Activated effector memory CD4-positive, alpha-beta T cell treated with anti-CD3 and anti-CD28 coated beads, Interleukin-2, amount 50 U/mL, for 16 hours (primary cell): Measurements from ENCODE around the gene NEXMIF.
"Not testable (repeated sequence)": the region's sequence is repeated elsewhere in the genome, so short reads cannot be mapped to it uniquely, and the experiment has no call there.

Experiments
- DNase-seq: peaks from one replicate; pipeline ENCODE4 v3.0.0-alpha.2; 2020

The NEXMIF gene

DNA sequence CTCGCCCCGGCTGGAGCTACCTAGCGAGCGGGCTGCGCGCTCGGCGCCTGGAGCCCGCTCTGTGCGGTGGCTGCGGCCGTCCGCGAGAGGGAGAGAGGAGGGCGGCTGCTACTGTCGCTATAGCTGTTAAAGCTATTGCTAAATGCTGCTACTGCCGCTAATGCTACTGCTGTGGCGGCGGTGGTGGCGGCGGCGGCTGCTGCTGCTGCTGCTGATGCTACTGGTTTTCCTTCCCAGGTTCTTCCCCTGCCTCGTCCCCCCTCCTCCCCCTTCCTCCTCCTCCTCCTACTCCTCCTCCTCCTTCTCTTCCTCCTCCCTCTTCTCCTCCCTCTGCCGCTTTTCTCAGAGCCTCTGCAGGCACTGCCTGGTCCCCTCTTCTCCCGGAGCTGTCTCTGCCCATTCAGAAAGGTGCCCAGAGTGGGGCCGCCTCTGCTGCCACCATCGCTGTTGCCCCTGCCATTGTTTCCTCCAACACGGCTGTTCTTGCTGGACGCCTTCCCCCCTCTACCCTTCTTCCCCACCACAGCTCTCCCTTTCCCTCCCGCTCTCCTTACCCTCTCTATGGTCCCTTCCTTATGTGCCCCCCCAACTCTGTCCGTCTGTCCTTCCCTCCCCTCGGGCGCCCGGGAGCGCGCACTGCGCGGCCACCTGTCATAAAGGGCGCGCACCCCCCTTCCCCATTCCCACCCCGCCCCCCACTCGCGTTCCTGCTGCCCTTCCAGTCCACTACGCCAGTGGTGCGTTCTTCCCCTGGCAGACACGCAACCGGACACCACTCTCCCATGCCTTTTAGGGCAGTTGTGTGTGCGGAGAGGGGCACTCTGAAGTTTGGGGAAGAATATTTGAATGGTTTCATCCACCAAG is at the start of gene NEXMIF:
NEXMIF (minus strand) TSS at position 228 of the 864 bp plus-strand sequence.
- DNase-seq: peak; percentile 69

DNA sequence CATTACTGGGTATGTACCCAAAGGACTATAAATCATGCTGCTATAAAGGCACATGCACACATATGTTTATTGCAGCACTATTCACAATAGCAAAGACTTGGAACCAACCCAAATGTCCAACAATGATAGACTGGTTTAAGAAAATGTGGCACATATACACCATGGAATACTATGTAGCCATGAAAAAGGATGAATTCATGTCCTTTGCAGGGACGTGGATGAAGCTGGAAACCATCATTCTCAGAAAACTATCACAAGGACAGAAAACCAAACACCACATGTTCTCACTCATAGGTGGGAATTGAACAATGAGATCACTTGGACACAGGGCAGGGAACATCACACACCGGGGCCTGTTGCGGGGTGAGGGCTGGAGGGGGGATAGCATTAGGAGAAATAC is 36.7 kb upstream of the NEXMIF start:
- not testable (repeated sequence) for DNase-seq

DNA sequence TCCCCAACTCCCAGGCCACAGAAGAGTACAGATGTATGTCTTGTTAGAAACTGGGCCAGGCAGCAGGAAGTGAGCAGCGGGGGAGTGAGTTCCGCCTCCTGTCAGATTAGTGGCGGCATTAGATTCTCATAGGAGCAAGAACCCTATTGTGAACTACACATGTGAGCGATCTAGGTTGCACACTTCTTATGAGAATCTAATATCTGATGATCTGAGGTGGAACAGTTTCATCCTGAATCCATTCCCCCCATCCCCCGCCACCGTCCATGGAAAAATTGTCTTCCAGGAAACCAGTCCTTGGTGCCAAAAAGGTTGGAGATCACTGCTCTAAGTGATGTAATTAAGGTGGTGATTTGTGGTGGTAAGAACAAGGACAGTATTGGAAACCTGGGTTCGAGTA is 24.5 kb upstream of the NEXMIF start:
- no peak for DNase-seq

DNA sequence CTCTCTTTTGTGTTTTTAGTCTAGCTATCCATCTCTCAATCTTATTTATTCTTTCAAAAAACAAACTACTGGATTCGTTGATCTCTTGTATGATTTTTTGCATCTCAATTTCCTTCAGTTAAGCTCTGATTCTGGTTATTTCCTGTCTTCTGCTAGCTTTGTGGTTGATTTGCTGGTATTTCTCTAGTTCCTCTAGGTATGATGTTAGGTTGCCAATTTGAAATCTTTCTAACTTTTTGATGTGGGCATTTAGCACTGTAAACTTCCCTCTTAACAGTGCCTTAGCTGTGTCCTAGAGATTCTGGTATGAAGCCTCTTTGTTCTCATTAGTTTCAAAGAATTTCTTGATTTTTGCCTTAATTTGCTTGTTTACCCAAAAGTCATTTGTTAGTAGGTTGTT is 15.2 kb upstream of the NEXMIF start:
- DNase-seq: no peak

DNA sequence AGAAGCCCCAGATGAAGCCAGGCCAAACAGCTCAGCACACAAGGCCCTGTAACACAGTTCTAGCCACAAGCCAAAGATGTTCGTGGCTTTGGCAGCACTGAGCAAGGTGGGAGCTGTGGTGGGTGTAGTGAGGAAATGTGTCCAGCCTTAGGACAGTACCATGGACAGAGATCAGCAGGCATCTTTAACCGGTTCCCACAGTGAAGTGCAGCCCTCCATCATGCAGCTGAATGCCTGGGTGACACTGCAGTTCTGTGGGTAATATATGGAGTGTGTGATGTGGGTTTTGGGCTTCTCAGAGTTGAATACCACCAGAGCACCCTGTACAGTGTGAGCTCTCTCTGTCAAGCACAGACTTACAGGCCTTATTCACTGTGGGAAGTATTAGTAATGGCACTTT is 6.0 kb upstream of the NEXMIF start:
- DNase-seq: no peak

DNA sequence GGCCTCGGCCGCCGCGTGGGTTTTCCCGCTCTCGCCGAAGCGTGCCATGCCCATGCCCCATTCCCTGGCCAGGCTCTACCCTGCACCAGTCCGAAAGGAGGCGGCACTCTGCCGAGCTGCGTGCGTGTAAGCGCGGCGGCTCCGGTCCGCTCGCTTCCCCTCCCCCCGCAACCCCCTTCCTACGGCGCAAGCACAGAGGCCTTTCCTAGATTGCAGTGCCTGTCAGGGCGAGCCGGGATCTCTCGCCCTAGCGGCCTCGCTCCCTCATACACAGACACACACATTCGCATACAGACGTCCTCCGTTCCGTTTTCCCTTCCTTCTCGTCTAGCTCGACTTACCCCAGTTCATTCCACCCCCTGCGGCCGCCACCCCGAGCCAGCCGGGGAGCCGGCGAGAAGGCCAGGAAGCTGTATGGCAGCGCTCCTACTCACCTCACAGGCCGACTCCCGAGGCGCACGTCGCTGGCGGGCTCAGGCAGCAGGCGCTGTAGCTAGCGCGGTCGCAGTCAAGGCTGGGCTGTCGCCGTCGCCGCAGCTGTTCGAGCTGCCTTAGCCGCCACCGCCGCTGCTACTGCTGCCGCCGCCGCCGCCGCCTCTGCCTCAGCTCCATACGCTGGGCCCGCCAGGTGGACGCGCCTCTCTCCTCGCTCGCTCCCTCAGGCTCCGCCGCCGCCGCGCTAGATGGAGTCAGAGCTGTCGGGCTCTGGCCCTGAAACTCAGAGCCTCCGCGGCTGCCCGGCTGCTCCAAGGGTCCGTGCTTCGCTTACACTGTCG is 615 bp downstream of the NEXMIF start:
- DNase-seq: peak; percentile 71

DNA sequence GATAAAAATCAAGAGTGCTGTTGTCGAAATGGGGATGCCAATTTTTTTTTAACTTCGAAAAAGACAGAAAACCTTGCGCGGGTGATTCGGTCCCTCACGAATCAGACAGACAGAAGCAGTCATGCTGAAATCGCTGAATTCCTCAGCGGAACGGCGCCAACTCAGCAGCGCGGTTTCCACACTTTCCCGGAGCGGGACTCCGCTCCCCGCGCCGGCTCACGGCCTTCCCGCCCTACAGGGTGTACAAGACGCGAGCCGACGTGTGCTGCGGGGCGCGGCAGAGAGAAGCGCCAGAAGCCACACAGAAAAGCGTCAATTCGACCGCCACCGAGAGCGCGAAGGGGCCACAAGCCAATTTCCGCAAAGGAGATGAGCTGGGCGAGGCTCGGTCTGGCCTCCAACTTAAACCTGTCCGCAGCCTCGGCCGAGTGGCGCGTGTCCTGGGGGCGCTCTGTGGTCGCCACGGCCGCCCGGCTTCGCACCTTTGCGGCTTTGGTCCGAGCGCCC is 1.3 kb downstream of the NEXMIF start:
- peak; percentile 58 for DNase-seq

DNA sequence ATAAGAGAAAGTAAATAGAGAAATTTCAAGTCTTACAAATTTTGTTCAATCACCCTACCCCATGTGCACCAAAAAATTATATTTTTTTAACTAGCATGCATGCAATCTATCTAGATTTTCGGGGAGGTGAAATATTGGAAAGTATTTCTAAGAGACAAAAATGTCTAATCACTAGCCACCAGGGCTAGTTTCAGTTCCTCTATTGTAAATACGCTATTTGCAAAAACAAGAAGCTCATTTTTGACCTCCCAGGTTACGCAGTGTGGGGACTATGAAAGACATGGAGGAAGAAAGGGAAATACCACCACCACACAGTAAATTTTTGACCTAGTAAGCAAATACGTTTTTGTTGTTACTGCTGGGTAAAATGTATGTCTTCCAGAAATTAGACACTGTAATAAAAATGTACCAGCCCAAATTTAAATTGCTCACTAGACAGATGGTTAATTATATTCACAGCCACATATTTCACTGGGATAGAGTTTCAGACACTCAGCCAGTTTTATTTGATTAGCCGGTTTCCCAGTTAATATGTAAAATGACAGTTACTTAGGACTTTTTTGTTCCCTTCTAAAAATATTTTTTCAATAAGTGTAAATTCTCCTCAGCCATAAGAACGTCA is 2.2 kb downstream of the NEXMIF start:
- no peak for DNase-seq

DNA sequence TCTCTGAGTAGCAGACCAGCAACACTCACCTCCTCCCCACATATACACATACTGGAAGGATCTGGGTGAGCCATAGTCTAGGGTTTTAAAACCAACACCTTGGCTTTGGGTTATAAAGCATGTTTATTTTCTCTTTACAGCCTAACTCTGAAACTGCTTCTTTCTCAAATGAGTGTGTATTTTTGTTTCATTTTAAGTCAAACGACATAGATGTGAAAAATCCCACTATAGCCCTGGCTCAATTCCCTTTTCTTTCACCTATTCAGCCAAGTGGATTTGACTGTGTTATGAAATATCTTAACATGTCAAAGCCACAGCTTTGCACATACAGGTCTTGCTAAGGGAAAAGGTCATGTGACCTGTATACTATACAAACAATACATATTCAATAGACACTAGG is 13.8 kb downstream of the NEXMIF start:
- DNase-seq: no peak

DNA sequence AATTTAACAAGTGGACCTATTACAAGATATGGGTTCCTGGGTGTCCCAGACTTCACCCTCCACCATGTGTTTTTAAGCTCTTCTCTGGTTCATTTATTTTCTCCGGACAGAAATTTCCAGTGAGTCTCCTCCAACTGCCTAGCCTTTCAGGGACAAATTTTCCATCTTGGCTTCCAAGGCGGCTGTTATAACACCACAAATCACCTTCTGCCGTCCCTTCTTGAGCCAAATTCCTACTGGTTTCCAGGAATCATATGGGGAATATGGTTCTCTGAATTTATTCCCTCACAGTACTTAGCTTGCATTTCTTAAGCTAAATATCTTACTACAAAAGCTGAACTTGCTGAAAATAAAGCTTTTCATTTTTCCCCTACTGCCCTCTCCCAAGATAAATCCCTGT is 18.8 kb downstream of the NEXMIF start:
- no peak for DNase-seq

DNA sequence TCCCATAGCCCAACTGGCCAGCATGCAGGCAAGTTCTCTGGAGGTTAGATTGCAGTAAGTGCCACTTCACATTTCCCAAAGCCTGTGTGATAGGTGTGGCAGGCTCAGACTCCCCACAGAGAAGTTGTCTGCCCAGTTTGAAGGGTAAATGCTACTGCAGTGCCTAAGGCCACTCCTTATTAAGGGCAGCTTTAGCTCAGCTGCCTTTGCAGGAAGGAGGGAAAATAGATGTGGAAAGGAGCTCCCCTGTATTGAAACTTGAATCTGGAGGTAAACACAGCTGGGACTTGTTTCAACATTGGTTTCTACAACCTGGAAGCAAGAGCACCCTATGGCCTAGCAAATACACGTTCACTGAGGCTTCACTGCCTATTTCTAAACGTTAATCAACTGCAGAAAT is 22.4 kb downstream of the NEXMIF start:
- DNase-seq: no peak

DNA sequence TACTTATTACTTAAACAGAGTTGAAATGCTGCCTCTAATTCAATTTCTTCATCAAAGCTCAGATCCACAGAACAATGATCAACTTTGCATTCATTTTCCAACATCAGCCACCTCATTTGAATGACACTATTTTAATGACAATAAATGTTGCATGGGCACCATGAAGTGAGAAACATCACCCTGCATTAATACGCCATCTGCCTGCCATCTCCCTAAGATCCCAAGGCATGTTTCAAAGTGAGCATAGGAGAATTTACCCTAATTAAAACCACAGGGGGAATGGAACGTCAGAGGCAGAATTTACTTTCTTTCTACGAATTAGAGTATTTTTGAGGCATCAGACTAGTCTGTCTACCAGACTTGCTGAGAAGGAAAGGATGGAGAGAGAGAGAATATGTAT is 32.7 kb downstream of the NEXMIF start:
- DNase-seq: no peak

DNA sequence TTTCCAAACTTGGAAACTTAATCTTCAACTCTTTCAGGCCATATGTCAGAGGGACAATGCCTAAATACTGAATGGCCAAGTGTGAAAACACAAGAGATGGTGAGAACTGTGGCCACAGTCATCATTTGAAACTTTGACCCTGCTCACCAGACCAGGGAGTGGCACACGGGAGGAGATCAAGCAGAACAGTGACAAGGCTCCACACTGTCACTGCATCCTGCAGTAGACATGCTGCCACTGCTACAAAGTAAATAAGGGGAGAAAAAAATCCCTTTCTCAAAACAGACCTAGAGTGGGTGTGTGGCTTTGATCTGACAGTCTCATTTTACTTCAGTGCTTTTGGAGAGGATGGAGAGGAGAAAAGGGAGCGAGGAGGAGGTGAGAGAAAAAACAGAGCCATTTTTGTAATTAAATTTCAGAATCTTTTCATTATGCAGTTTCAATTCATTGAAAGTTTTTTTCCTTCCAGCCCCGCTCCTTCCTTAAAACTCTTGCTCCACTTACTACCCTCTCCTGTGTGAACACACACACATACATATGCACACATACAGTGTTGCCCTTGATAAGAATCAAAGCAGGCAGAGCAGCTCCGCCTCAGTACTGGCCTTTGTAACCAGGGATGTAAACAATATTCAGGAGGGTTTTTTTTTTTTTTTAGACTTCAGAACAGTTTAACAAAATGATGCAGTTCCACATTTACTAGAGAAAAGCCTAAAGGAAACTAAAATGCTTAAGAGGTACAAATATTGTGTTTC is 34.4 kb downstream of the NEXMIF start:
- DNase-seq: no peak

DNA sequence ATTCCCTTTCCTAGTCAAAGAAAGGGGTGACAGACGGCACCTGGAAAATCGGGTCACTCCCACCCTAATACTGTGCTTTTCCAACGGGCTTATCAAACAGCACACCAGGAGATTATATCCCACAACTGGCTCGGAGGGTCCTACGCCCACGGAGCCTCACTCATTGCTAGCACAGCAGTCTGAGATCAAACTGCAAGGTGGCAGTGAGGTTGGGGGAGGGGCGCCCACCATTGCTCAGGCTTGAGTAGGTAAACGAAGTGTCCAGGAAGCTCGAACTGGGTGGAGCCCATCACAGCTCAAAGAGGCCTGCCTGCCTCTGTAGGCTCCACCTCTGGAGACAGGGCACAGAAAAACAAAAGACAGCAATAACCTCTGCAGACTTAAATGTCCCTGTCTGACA is 42.9 kb downstream of the NEXMIF start:
- not testable (repeated sequence) for DNase-seq

DNA sequence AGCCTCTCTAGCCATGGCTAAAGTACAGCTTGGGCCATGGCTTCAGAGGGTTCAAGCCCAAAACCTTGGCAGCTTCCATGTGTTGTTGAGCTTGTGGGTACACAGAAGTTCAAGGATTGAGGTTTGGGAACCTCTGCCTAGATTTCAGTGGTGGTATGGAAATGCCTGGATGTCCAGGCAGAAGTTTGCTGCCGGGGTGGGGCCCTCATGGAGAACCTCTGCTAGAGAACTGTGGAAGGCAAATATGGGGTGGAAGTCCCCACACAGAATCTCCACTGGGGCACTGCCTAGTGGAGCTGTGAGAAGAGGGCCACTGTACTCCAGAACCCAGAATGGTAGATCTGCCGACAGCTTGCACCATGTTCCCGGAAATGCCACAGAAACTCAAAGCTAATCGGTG is 59.5 kb downstream of the NEXMIF start:
- DNase-seq: no peak

DNA sequence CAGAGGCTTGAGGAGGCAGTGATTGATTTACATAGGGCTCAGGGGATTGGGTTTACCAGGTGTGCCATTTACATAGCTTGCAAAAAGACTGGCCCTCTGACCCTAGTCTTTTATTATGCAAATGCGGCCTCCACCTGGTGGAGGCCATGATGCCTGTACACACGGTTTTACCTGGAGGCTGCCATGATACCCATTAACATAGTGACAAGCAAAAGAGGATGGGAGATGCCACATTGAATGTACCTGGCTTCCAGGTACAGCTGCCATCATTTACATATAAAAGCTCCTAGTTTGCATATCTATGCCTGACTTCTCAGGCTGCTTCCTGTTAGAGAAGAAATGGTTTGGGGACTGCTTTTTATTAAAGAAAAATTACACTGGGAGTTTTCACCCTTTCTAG is 72.0 kb downstream of the NEXMIF start:
- no peak for DNase-seq

DNA sequence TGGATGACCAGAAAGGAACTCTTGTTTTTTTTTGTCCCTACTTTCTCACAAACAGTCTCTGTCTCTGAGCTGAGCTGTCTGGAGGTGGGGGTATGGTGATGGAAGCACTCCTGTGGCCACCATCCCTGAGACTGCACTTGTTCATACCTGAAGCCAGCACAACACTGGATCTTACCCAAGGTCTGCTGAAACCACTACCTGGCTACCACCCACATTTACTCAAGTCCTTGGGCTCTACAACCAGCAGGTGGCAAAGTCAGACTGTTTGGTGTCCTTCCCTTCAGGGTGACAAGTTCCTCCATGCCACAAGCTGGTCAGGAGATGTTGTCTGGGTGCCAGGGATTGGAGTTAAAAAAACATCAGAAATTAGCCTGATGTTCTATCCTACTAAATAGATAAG is 89.7 kb downstream of the NEXMIF start:
- DNase-seq: no peak

DNA sequence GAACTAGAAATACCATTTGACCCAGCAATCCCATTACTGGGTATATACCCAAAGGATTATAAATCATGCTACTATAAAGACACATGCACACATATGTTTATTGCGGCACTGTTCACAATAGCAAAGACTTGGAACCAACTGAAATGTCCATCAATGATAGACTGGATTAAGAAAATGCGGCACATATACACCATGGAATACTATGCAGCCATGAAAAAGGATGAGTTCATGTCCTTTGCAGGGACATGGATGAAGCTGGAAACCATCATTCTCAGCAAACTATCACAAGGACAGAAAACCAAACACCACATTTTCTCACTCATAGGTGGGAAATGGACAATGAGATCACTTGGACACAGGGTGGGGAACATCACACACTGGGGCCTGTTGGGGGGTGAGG is 105.5 kb downstream of the NEXMIF start:
- not testable (repeated sequence) for DNase-seq

DNA sequence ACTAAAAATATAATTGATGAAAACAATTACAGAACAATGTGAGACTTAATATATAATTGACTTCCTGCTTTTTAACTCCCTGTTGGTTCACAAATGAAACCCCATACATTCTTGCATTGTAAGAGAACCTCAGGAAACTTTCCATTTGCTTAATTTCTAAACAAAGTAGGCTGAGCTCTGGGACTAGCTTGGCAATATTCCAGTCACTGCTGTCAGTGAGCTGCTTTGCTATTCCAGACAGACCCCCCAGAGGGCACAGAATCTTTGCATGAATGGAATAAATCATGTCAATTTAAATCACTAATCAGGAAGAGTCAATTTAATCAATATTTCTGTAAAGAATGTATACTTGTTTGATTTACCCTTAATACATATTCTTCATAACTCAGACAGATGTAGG is 110.6 kb downstream of the NEXMIF start:
- no peak for DNase-seq

DNA sequence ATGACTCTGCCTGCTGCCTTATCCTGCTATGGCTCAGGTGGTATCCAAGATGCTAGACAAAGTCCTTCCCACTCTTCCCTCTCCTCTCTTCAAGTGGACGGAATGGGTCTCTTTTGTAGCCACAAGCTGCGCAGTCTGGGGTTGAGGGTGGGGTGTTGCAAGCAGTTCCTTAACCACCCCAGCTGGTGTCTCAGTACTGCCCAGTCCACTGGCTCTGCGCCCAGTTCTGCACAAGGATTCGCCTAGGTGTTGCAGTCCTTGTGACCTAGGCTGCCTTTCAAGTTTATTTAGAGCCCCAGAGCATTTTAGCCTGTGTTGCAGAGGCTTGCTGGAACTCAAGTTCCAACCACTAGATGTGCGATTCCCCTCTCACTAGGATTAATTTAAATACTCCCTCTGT is 120.7 kb downstream of the NEXMIF start:
- no peak for DNase-seq

DNA sequence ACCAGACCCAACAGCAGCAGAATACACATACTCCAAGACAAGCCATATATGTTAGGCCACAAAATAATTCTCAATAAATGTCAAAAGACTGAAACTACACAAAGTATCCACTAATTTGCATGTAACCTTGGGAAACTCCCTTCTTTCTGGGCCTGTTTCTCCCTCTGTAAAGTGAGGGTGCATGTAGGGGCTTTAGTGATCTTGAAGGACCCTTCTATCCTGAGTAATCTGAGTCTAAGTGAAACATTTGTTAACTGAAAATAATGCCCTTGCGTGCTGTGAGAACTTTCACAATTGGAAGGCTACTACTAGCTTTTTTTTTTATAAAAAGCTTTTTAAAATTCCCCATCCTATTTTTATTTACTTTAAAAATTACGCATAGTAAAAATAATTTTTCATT is 125.2 kb downstream of the NEXMIF start:
- no peak for DNase-seq

DNA sequence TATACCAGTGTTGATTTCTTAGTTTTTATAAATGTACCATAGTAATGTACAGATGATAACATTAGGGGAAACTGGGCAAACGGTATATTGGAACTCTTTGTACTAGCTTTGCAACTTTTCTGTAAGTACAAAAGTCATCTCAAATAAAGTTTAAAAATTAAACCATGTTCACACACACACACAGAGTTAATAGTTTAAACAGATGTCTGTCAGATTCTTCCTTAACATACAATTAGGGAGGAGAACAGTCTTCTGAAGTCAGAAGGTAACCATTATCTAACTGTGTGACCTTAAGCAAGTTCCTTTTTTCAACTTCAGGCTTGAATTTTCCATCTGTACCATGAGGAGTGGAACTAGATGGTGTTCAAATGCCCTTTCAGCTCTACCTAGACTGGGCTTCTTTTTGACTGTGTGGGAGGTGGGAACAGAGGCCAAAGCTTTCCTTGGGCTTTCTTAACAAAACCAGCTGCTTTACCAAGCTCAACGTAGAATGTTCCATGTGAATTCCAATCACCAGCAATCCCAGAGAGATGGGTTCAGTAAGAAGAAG is 127.8 kb downstream of the NEXMIF start:
- DNase-seq: no peak
